ENCODE results near the gene HMOX2.

GRCh38 chr16:4433228-4433627 lies 43.0 kb upstream of the HMOX2 start:
- TF ChIP-seq CTCF (IDR thresholded peaks at IDR 0.05), result no peak
- no peak for TF ChIP-seq POLR2A (IDR thresholded peaks at IDR 0.05)
